ENCODE measurements around the gene LCE1C. TPM values are rescaled to one million over a fixed set of nuclear protein-coding genes. Genes with fewer than 3 reads are reported as not detected.

The LCE1C gene
- total and polyA plus RNA-seq, 2 donors (not counting 1 experiment from before 2014, with no cell fraction given): not detected

- H4K20me1 ChIP-seq (ENCODE audit: control insufficient read depth, insufficient read depth, low read length, poor library complexity, severe bottlenecking): no peaks in the 10 kb centered on the region
- 81% methylated on average over 3 of the region's 6 CpGs for WGBS (ENCODE audit: insufficient coverage)
- no peaks in the 10 kb centered on the region for H3K9me3 Mint-ChIP-seq (ENCODE audit: insufficient read depth)
- H2AFZ ChIP-seq (ENCODE audit: insufficient read depth, low read depth, low read length, poor library complexity, severe bottlenecking): no peak within 1 kb of the TSS
- TF ChIP-seq EZH2 (IDR thresholded peaks at IDR 0.05; ENCODE audit: borderline replicate concordance, insufficient read depth, low read depth, low read length, poor library complexity, severe bottlenecking) (no peak), CTCF (IDR thresholded peaks at IDR 0.05) (no peak)
- no peak for DNase-seq
- no peak within 1 kb of the TSS for H3K4me2 ChIP-seq (replicated peaks; ENCODE audit: low read depth, low read length, poor library complexity, severe bottlenecking)
- POLR2A ChIA-PET: no interaction called here
- intact Hi-C loops (cut with micrococcal nuclease): no loop called here
- no peaks in the 10 kb centered on the region for H3K36me3 ChIP-seq (replicated peaks in 1 of 2; ENCODE audit: control extremely low read depth in 1 of 2, control insufficient read depth in 1 of 2, extremely low read depth in 1 of 2, insufficient read depth in 2 of 2, low read length in 1 of 2)
- no peak within 1 kb of the TSS for H3K27ac Mint-ChIP-seq
- H3K27ac ChIP-seq (ENCODE audit: low read length in 2 of 2): no peak within 1 kb of the TSS
- H3K4me3 Mint-ChIP-seq: no peak within 1 kb of the TSS
- no peaks in the 10 kb centered on the region for H3K4me1 Mint-ChIP-seq
- ATAC-seq (ENCODE audit: low read depth): no peak
- H3K27me3 Mint-ChIP-seq: peaks cover 18% of the 10 kb centered on the region
- H3K9me3 ChIP-seq (ENCODE audit: control extremely low read depth in 1 of 3, control insufficient read depth in 2 of 3, insufficient read depth in 1 of 3, low read length in 2 of 3): peaks cover 0 to 6% (median 0%) of the 10 kb centered on the region in 3 donors
- CTCF ChIA-PET: no interaction called here
- H3K4me3 ChIP-seq (ENCODE audit: control extremely low read depth in 1 of 5, extremely low read depth in 1 of 5, insufficient read depth in 1 of 5, low read depth in 2 of 5, low read length in 4 of 5): no peak within 1 kb of the TSS
- no peak within 1 kb of the TSS for H3K9ac ChIP-seq (ENCODE audit: low read length)
- H3K4me1 ChIP-seq (ENCODE audit: control insufficient read depth in 2 of 2, insufficient read depth in 2 of 2, low read length in 2 of 2): no peaks in the 10 kb centered on the region
- H3K79me2 ChIP-seq (ENCODE audit: control insufficient read depth, insufficient read depth, low read length): no peaks in the 10 kb centered on the region
- no peaks in the 10 kb centered on the region for H3K27me3 ChIP-seq (replicated peaks in 1 of 4; ENCODE audit: control extremely low read depth in 1 of 4, control insufficient read depth in 3 of 4, insufficient read depth in 4 of 4, low read length in 3 of 4)
Measured at GRCh38 chr1:152757747-152758146, 48.7 kb downstream of the LCE1C start, which contains the start of gene KPRP. Gene KPRP, plus strand, starts transcription at chr1:152758025. Its CDS starts 1,564 bp downstream, at chr1:152759589.

- H3K4me1 Mint-ChIP-seq: no peaks in the 10 kb centered on the region
- peaks cover 25% of the 10 kb centered on the region for H3K27me3 Mint-ChIP-seq
Measured at GRCh38 chr1:152756872-152757271, 49.6 kb downstream of the LCE1C start.

More at GRCh38 chr1:152756872-152757271, 49.6 kb downstream of the LCE1C start:
- intact Hi-C loops (cut with micrococcal nuclease): no loop called here
- no peaks in the 10 kb centered on the region for H3K36me3 ChIP-seq (replicated peaks in 1 of 2; ENCODE audit: control extremely low read depth in 1 of 2, control insufficient read depth in 1 of 2, extremely low read depth in 1 of 2, insufficient read depth in 2 of 2, low read length in 1 of 2)
- H3K27me3 ChIP-seq (replicated peaks in 1 of 4; ENCODE audit: control extremely low read depth in 1 of 4, control insufficient read depth in 3 of 4, insufficient read depth in 4 of 4, low read length in 3 of 4): no peaks in the 10 kb centered on the region
- H2AFZ ChIP-seq (ENCODE audit: insufficient read depth, low read depth, low read length, poor library complexity, severe bottlenecking): no peak overlapping the region
- CTCF ChIA-PET: no interaction called here
- no peaks in the 10 kb centered on the region for H3K9me3 Mint-ChIP-seq (ENCODE audit: insufficient read depth)
- no peak overlapping the region for H3K4me3 ChIP-seq (ENCODE audit: control extremely low read depth in 1 of 5, extremely low read depth in 1 of 5, insufficient read depth in 1 of 5, low read depth in 2 of 5, low read length in 4 of 5)
- H3K27ac Mint-ChIP-seq: no peak overlapping the region
- TF ChIP-seq EZH2 (IDR thresholded peaks at IDR 0.05; ENCODE audit: borderline replicate concordance, insufficient read depth, low read depth, low read length, poor library complexity, severe bottlenecking): no peak
- TF ChIP-seq CTCF (IDR thresholded peaks at IDR 0.05): no peak
- H3K9me3 ChIP-seq (ENCODE audit: control extremely low read depth in 1 of 3, control insufficient read depth in 2 of 3, insufficient read depth in 1 of 3, low read length in 2 of 3): peaks cover 0 to 6% (median 0%) of the 10 kb centered on the region in 3 donors
- no peak overlapping the region for H3K4me2 ChIP-seq (replicated peaks; ENCODE audit: low read depth, low read length, poor library complexity, severe bottlenecking)
- H3K4me3 Mint-ChIP-seq: no peak overlapping the region
- H3K9ac ChIP-seq (ENCODE audit: low read length): no peak overlapping the region
- no peaks in the 10 kb centered on the region for H3K79me2 ChIP-seq (ENCODE audit: control insufficient read depth, insufficient read depth, low read length)
- no peak overlapping the region for H3K27ac ChIP-seq (ENCODE audit: low read length in 2 of 2)
- no CpG with 5 or more reads among the region's 2 CpGs for WGBS (ENCODE audit: insufficient coverage)
- ATAC-seq (ENCODE audit: low read depth): no peak
- DNase-seq: no peak
- POLR2A ChIA-PET: no interaction called here
- no peaks in the 10 kb centered on the region for H4K20me1 ChIP-seq (ENCODE audit: control insufficient read depth, insufficient read depth, low read length, poor library complexity, severe bottlenecking)
- H3K4me1 ChIP-seq (ENCODE audit: control insufficient read depth in 2 of 2, insufficient read depth in 2 of 2, low read length in 2 of 2): no peaks in the 10 kb centered on the region

Other genes with a start within 250 kb of the LCE1C start
- not detected in 2 replicates for gene LCE3E, start 239.9 kb downstream of the LCE1C start, total RNA-seq
- not detected in 2 replicates for gene LCE3E, start 239.9 kb downstream of the LCE1C start, polyA plus RNA-seq
- not detected in 2 replicates for gene LCE3D, start 226.1 kb downstream of the LCE1C start, total RNA-seq
- not detected in 2 replicates for gene LCE3D, start 226.1 kb downstream of the LCE1C start, polyA plus RNA-seq
- gene LCE3C, start 206.4 kb downstream of the LCE1C start, total RNA-seq: not detected in 2 replicates
- gene LCE3C, start 206.4 kb downstream of the LCE1C start, polyA plus RNA-seq: not detected in 2 replicates
- gene LCE3B, start 192.8 kb downstream of the LCE1C start, total RNA-seq: not detected in 2 replicates
- gene LCE3B, start 192.8 kb downstream of the LCE1C start, polyA plus RNA-seq: not detected in 2 replicates
- gene LCE3A, start 183.5 kb downstream of the LCE1C start, total RNA-seq: not detected in 2 replicates
- not detected in 2 replicates for gene LCE3A, start 183.5 kb downstream of the LCE1C start, polyA plus RNA-seq
- gene LCE2D, start 143.3 kb downstream of the LCE1C start, total RNA-seq: not detected in 2 replicates
- not detected in 2 replicates for gene LCE2D, start 143.3 kb downstream of the LCE1C start, polyA plus RNA-seq
- gene LCE2C, start 131.4 kb downstream of the LCE1C start, total RNA-seq: not detected in 2 replicates
- not detected in 2 replicates for gene LCE2C, start 131.4 kb downstream of the LCE1C start, polyA plus RNA-seq
- gene LCE2B, start 120.5 kb downstream of the LCE1C start, total RNA-seq: not detected in 2 replicates
- gene LCE2B, start 120.5 kb downstream of the LCE1C start, polyA plus RNA-seq: not detected in 2 replicates
- not detected in 2 replicates for gene LCE2A, start 108.3 kb downstream of the LCE1C start, total RNA-seq
- not detected in 2 replicates for gene LCE2A, start 108.3 kb downstream of the LCE1C start, polyA plus RNA-seq
- gene LCE4A, start 98.5 kb downstream of the LCE1C start, total RNA-seq: not detected in 2 replicates
- gene LCE4A, start 98.5 kb downstream of the LCE1C start, polyA plus RNA-seq: not detected in 2 replicates
- not detected in 2 replicates for gene KPRP, start 48.6 kb downstream of the LCE1C start, total RNA-seq
- gene KPRP, start 48.6 kb downstream of the LCE1C start, polyA plus RNA-seq: not detected in 2 replicates
- gene LCE1F, start 31.5 kb downstream of the LCE1C start, total RNA-seq: not detected in 2 replicates
- not detected in 2 replicates for gene LCE1F, start 31.5 kb downstream of the LCE1C start, polyA plus RNA-seq
- not detected in 2 replicates for gene LCE1E, start 20.4 kb downstream of the LCE1C start, total RNA-seq
- gene LCE1E, start 20.4 kb downstream of the LCE1C start, polyA plus RNA-seq: not detected in 2 replicates
- not detected in 2 replicates for gene LCE1D, start 9.9 kb downstream of the LCE1C start, total RNA-seq
- not detected in 2 replicates for gene LCE1D, start 9.9 kb downstream of the LCE1C start, polyA plus RNA-seq
- not detected in 2 replicates for gene LCE1B, start 5.3 kb upstream of the LCE1C start, total RNA-seq
- not detected in 2 replicates for gene LCE1B, start 5.3 kb upstream of the LCE1C start, polyA plus RNA-seq
- not detected in 2 replicates for gene LCE1A, start 20.8 kb upstream of the LCE1C start, total RNA-seq
- gene LCE1A, start 20.8 kb upstream of the LCE1C start, polyA plus RNA-seq: not detected in 2 replicates
- gene LCE6A, start 36.2 kb upstream of the LCE1C start, total RNA-seq: not detected in 2 replicates
- gene LCE6A, start 36.2 kb upstream of the LCE1C start, polyA plus RNA-seq: not detected in 2 replicates
- gene LCE7A, start 53.3 kb upstream of the LCE1C start, total RNA-seq: not detected in 2 replicates
- gene LCE7A, start 53.3 kb upstream of the LCE1C start, polyA plus RNA-seq: not detected in 2 replicates
- gene SMCP, start 71.7 kb upstream of the LCE1C start, total RNA-seq: not detected in 2 replicates
- gene SMCP, start 71.7 kb upstream of the LCE1C start, polyA plus RNA-seq: not detected in 2 replicates
- gene IVL, start 101.9 kb upstream of the LCE1C start, total RNA-seq: not detected in 2 replicates
- not detected in 2 replicates for gene IVL, start 101.9 kb upstream of the LCE1C start, polyA plus RNA-seq
- gene SPRR5, start 140.6 kb upstream of the LCE1C start, total RNA-seq: not detected in 2 replicates
- not detected in 2 replicates for gene SPRR5, start 140.6 kb upstream of the LCE1C start, polyA plus RNA-seq
- gene SPRR4, start 164.0 kb upstream of the LCE1C start, total RNA-seq: not detected in 2 replicates
- gene SPRR4, start 164.0 kb upstream of the LCE1C start, polyA plus RNA-seq: not detected in 2 replicates
- gene SPRR1A, start 177.4 kb upstream of the LCE1C start, total RNA-seq: not detected in 2 replicates
- gene SPRR1A, start 177.4 kb upstream of the LCE1C start, polyA plus RNA-seq: not detected in 2 replicates
- gene SPRR3, start 195.1 kb upstream of the LCE1C start, total RNA-seq: not detected in 2 replicates
- not detected in 2 replicates for gene SPRR3, start 195.1 kb upstream of the LCE1C start, polyA plus RNA-seq
- gene SPRR1B, start 224.6 kb upstream of the LCE1C start, total RNA-seq: not detected in 2 replicates
- gene SPRR1B, start 224.6 kb upstream of the LCE1C start, polyA plus RNA-seq: not detected in 2 replicates
- gene SPRR2D, start 234.5 kb upstream of the LCE1C start, total RNA-seq: not detected in 2 replicates
- gene SPRR2D, start 234.5 kb upstream of the LCE1C start, polyA plus RNA-seq: not detected in 2 replicates

Data from B cell (primary cell).